Nucleus accumbens (tissue), 56 donors: ENCODE results near the gene DEFB131B.
"Not testable (repeated sequence)": the region's sequence is repeated elsewhere in the genome, so short reads cannot be mapped to it uniquely, and the experiment has no call there.

Experiments
- DNase-seq, 56 donors: peaks; one replicate each; lab custom pipeline; 2025; lab: John Stamatoyannopoulos, UW

DEFB131B gene, protein sequence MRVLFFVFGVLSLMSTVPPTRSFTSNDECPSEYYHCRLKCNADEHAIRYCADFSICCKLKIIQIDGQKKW

DNA sequence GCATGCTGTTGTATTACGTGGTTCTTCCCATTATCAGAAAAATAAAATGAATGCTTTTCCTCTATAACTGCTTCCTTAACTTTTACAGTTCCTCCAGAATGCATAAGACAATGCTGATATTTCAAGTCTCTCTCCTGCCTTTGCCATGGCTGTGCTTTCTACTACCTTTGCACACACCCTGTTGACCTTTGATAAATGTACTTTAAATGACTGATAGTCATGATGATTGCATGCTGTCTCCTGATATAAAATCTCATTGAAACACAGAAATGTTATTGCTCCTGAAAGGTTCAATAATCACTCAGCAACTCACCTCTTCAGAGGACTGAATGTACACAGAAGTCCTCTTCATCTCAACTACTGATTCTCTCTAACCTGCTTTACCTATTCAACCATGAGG, at the start of gene DEFB131B:
TSS of gene DEFB131B (plus strand) at position 395 of the 400 bp plus-strand sequence. CDS start at position 395, 0 bp downstream.
- DNase-seq: not testable (repeated sequence)

DNA sequence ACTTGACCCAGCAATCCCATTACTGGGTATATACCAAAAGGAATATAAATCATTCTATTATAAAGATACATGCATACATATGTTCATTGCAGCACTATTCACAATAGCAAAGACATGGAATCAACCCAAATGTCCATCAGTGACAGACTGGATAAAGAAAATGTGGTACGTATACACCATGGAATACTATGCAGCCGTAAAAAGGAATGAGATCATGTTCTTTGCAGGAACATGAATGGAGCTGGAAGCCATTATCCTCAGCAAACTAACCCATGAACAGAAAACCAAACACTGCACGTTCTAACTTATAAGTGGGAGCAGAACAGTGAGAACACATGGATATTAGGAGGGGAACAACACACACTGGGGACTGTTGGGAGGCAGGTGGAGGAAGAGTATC, 49.0 kb upstream of the DEFB131B start:
- DNase-seq: not testable (repeated sequence)

DNA sequence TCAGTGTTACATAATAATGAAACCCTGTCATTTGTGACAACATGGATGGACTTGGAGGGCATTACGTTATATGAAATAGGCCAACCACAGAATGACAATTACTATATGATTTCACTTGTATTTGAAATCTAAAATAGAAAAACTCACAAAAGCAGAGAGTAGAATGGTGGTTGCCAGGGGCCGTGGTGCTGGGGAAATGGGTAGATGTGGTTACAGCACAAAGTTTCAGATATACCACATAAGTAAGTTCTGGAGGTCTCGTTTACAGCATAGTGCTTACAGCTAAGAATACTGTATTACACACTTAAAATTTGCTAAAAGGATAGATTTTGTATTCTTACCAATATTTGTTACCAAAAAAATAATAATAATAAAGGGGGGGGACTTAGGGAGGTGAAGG, 48.6 kb upstream of the DEFB131B start:
- not testable (repeated sequence) for DNase-seq

DNA sequence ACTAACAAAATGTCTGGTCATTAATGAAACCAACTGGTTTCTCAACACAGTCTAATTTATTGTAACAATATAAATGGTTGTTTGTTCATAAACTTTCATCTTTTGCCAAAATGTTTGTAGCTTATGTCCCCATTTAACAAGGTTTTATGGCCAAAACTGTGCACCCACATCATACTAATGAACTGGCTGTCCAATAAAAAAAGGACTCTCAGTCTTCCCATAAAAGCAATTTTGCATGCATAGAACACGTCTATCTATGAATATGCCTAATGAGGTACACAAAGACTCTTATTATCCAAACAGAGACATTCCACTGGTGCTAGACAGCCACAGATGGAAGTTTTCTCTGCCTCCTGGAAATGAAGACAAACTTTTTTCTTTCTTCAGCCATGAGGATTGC, 45.4 kb upstream of the DEFB131B start, which contains the start of gene DEFB108B:
TSS of gene DEFB108B (plus strand) at position 390 of the 400 bp plus-strand sequence. CDS start at position 390, 0 bp downstream.
- not testable (repeated sequence) for DNase-seq

DNA sequence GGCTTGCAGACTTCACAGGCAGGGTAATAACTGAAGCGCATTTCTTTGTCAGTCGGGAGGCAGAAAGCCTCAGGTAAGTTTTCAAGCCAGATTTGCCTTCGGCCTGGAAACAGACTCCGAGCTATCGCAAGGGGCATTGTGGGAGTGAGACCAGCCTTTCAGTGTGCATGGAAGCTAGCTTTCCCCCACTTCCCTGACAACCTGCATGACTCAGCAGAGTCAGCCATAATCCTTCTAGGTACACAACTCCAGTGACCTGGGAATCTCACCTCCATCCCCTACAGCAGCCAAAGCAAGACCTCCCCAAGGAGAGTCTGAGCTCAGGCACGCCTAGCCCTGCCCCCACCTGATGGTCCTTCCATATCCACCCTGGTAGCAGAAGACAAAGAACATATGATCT, 35.5 kb upstream of the DEFB131B start:
- not testable (repeated sequence) for DNase-seq

DNA sequence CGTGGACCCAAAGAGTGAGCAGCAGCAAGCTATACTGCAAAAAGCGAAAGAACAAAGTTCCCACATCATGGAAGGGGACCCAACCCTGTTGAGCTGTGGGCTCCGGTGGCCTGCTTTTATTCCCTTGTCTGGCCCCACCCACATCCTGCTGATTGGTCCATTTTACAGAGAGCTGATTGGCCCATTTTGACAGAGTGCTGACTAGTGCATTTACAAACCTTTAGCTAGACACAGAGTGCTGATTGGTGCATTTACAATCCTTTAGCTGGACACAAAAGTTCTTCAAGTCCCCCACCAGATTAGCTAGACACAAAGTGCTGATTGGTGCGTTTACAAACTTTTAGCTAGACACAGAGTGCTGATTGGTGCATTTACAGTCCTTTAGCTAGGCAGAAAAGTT, 34.9 kb upstream of the DEFB131B start:
- not testable (repeated sequence) for DNase-seq

DNA sequence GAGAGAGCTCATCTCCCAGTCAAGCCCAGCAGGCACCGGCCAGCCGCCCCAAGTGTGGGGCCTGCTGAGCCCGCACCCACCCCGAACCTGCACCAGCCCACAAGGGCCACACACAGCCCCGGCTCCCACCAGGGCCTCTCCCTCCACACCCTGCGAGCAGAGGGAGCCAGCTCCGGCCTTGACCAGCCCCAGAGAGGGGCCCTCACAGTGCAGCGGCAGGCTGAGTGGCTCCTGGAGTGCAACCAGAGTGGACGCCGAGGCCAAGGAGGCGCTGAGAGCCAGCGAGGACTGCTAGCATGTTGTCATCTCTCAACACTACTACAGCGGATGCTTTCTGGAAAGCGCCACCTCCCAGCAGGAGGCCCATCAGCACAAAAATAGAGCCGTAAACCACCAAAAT, 34.4 kb upstream of the DEFB131B start:
- no peak for DNase-seq

DNA sequence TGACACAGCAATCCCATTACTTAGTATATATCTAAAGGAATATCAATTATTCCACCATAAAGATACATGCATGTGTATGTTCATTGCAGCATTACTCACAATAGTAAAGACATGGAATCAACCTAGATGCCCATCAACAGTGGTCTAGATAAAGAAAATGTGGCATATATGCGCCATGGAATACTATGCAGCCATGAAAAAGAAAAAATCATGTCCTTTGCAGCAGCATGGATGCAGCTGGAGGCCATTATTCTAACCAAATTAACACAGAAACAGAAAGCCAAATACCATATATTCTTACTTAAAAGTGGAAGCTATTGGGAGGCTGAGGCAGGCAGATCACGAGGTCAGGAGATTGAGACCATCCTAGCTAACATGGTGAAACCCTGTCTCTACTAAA, 24.4 kb upstream of the DEFB131B start:
- DNase-seq: not testable (repeated sequence)

DNA sequence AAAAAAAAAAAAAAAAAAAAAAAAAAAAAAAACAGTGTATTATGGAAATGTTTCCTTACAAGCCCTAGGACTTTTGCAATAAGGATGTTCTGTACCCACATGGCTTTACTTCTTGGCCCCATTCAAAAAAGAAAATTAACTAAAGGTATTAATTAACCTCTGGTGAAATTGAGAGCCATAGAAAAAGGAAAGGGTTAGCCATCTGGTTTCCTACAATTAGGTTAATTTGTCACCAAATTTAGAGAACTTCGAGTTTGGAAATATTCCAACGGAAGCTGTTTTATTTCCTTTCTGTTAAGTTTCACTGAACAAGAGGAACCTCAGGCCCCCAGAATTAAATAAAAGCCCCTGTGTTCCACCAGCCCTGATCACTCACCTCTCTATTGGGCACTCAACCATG, 22.4 kb upstream of the DEFB131B start:
- not testable (repeated sequence) for DNase-seq

DNA sequence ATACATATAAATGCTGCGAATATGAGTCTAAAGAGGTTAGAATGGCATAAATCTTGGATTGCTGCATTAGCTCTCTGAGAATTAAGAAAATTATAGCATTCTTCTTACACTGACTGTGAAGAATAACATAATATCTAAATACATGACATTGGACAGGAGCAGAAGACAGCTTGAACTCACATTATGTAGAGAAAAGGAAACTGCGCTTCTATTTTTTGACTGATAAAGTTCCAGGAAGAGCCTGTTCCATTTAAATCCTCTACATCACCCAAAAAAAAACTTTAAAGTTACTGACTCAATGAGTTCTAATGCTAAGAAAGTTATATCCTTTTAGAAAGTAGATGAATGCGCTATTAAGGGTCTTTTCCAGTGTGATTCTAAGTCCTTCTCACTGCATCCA, 17.4 kb upstream of the DEFB131B start:
- not testable (repeated sequence) for DNase-seq

DNA sequence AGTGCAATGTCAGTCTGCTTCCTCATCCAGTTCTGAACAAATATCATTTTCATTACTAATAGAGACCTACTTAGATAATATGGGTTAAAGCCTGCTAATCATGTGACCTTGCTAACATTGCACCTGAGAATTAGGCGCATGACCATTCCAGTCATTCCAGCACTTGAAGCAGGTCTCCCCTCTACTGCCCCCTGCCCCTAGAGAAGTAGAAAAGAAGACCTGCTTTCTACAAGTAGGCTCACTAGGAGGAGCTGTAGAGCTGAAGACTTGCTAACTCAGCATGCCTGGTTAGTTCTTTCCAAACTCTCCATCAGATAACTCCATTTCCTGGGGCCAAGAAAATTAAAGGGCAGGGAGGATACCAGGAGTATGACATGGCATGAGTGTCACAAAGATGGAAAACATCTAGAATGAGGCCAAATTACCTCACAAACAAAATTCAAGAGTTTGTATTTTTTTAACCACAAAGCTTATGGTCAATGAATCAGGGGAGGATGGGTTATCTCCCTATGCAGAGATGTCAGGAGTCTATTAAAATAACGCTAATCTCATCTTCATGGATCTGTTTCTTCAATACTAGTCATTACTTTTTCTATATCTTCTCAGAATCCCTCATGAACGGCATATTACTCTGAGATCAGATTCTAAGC, 14.2 kb upstream of the DEFB131B start:
- not testable (repeated sequence) for DNase-seq

DNA sequence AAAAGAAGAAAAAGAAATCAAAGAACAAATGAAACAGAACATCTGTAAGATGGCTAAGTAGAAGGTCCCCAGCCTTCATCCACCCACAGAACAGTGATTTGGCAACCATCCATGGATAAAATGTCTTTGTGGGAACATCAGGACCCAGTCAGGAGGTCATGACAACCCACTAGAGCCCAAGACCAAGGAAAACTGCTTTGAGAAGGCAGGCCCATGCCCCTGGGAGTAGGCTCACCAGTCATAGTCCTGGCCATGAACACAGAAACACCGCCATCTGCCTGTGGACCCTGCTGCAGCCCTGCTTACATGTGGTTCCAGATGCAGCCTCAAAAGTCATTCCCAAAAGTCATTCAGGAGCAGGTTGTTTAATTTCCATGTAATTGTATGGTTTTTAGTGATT, 11.0 kb upstream of the DEFB131B start:
- DNase-seq: not testable (repeated sequence)

DNA sequence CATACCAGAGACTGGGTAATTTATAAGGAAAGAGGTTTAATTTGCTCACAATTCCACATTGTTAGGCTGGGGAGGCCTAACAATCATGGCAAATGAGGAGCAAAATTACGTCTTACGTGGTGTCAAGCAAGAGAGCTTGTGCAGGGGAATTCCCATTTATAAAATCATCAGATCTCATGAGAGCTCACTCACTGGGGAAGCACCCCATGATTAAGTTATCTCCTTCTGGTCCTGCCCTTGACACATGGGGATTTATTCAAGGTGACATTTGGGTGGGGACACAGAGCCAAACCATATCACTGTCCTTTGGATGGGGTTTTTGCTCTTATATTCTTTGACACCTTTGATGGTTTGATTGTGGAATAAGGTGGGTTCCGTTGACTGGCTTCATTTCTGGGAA, 8.3 kb upstream of the DEFB131B start:
- DNase-seq: not testable (repeated sequence)

DNA sequence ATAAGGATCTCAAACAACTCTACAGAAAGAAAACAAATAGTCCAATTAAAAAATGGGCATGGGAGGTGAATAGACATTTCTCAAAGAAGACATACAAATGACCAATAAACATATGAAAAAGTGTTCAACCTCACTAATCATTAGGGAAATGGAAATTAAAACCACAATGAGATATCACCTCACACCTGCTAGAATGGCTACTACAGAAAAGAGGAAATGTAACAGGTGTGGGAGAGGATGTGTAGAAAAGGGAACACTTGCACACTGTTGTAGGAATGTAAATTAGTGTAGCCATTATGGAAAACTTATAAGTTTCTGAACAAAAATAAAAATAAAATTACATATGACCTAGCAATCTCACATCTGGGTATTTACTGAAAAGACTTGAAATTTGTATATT, 7.6 kb upstream of the DEFB131B start:
- not testable (repeated sequence) for DNase-seq

DNA sequence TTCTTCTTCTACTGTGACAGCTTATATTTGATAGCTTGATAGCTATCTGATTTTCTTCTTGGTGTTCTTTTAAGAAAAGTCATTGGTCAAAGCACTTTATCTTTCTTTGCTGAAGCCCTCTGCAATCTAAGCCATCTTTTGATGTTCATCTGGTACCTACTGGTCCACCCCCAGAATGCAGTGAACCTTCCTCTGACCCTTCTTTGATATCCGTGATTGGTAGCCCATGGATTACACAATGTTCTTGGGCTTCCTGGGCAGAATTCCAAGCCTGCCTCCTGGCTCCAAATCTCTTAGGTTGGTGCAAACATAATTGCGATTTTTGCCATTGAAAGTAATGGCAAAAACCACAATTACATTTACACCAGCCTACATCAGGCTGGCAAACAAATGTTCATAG, 2.0 kb upstream of the DEFB131B start:
- not testable (repeated sequence) for DNase-seq

DNA sequence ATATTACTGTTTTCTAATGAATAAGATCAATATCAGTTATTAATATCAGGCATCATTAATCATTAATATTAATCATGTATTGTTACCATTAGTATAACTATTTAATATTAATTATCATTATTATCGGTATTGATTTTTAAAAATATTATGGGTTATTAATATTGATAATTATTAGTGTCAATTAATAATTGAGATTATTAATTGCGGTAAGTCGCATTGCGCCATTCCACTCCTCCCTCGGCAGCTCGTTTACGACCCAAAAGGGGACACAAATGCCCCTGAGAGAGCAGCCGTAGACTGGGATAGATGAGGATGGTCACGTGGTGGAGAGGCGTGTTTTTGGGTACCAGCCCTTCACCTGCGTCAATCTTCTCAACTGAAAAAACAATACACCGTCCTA, 7.6 kb downstream of the DEFB131B start:
- DNase-seq: not testable (repeated sequence)

DNA sequence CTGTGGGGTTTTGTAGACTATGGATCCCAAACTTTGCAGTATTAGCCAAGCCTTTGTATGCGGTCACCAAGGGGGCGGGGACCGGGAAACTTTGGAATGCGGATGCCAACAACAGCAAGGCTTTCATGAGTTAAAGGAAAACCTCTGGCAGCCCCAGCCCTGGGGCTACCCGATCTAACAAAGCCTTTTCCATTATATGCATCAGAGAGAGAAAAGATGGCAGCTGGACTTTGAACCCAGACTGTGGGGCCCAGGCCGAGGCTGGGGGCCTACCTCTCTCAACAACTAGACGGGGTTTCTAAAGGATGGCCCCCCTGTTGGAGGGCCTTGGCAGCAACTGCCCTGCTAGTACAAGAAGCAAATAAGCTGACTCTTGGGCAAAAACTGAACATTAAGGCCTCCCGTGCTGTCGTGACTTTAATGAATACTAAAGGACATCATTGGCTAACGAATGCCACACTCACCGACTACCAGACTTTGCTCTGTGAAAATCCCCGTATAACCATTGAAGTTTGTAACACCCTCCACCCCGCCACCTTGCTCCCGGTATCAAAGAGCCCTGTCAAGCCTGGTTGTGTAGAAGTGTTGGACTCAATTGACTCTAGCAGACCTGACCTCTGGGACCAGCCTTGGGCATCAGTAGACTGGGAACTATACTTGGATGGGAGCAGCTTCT, 10.2 kb downstream of the DEFB131B start:
- DNase-seq: not testable (repeated sequence)

DNA sequence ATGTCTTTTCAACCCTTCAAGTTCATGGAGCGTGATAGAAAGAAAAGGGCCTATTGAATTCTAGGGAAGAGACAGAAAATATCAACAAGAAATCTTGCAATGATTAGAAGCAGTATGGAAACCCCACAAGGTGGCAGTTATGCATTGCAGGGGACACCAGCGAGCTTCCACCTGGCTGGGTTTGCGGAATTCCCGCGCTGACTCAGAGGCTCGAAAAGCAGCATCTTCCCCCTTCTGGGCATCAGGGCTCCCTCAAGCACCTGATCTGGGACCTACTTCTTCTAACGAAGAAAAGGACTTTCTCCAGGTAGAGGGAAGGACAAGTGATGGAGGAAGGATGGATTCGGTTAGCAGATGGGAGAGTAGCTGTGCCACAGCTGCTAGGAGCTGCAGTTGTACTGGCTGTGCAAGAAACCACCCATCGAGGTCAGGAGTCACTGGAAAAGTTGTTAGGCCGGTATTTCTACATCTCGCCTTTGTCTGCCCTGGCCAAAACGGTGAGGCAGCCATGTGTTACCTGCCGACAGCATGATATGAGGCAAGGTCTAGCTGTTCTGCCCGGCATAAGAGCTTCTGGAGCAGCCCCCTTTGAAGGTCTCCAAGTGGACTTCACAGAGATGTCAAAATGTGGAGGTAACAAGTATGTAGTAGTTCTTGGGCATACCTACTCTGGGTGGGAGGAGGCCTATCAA, 11.1 kb downstream of the DEFB131B start:
- not testable (repeated sequence) for DNase-seq

DNA sequence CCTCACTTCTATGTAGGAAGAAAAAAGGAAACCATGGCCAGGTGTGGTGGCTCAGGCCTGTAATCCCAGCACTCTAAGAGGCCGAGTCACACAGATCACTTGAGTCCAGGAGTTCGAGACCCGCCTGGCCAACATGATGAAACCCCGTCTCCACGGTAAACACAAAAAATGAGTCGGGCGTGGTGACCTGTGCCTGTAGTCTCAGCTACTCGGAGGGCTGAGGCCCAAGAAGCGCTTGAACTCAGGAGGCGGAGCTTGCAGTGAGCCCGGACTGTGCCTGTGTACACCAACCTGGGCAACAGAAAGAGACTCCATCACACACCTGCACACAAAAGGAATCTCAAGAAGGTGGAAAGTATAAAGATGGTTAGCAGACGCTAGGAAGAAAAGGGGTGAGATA, 17.7 kb downstream of the DEFB131B start:
- no peak for DNase-seq

DNA sequence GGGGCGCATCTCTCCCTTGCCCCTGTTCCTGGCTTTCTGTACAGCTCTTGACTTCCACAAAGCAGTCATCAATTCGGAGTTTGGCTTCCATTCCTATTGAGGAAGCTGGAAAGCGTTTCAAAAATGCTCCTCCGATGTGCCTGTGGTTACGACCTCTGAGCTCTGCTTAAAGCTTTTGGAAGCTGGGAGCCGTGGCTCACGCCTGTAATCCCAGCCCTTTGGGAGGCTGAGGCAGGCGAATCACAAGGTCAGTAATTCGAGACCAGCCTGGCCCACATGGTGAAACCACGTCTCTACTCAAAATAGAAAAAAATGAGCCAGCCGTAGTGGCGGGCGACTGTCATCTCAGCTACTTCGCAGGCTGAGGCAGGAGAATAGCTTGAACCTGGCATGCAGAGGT, 22.9 kb downstream of the DEFB131B start:
- not testable (repeated sequence) for DNase-seq

DNA sequence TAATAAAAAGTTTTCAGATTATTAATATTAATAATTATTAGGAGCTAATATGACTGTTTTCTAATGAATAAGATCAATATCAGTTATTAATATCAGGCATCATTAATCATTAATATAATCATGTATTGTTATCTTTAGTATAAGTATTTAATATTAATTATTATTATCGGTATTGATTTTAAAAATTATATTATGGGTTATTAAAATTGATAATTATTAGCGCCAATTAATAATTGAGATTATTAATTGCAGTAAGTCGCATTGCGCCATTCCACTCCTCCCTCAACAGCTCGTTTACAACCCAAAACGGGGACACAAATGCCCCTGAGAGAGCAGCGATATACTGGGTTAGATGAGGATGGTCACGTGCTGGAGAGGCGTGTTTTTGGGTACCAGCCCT, 30.0 kb downstream of the DEFB131B start:
- no peak for DNase-seq
